OCI-LY1 (cell line): ENCODE data around the gene AIF1L.

Experiments
- EZH2 ChIP-seq: fragments of 200-600 bp; sonication (generic), shearing (Covaris generic); IDR thresholded peaks from 2 replicates; pipeline ENCODE4 v1.8.0; 2017; ENCODE audit warnings: borderline replicate concordance, mixed run types, mild to moderate bottlenecking, antibody characterized with exemption, low read length, moderate library complexity, mixed read lengths
- TF ChIP-seq, protein P1 (sequence below): fragments of 200-600 bp; sonication (generic), shearing (Covaris generic); IDR thresholded peaks from 2 replicates; pipeline ENCODE4 v1.5.1; 2017; ENCODE audit warnings: mild to moderate bottlenecking, antibody characterized with exemption, low read length, moderate library complexity, mixed read lengths

DNA sequence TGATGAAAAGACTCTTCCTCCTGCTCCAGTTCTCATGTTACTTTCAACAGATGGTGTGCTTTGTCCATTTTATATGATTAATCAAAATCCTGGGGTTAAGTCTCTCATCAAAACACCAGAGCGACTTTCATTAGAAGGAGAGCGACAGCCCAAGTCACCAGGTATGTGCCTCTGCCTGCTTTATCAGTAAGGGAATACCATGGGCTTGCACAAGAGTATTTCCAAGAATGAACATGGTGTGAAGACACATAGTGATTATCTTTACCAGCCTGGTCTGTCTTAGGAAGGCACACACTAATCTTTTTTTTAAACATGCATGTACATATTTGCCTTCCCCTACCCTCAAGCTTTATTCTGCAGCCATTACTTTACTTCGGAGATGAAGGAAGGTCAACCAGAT is 44.2 kb downstream of the AIF1L start:
- TF ChIP-seq EZH2, result no peak
- TF ChIP-seq, protein P1, sequence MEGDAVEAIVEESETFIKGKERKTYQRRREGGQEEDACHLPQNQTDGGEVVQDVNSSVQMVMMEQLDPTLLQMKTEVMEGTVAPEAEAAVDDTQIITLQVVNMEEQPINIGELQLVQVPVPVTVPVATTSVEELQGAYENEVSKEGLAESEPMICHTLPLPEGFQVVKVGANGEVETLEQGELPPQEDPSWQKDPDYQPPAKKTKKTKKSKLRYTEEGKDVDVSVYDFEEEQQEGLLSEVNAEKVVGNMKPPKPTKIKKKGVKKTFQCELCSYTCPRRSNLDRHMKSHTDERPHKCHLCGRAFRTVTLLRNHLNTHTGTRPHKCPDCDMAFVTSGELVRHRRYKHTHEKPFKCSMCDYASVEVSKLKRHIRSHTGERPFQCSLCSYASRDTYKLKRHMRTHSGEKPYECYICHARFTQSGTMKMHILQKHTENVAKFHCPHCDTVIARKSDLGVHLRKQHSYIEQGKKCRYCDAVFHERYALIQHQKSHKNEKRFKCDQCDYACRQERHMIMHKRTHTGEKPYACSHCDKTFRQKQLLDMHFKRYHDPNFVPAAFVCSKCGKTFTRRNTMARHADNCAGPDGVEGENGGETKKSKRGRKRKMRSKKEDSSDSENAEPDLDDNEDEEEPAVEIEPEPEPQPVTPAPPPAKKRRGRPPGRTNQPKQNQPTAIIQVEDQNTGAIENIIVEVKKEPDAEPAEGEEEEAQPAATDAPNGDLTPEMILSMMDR, result no peak
